Fibroblast of pulmonary artery (primary cell): ENCODE measurements around the gene HMMR.

Source experiments
- DNase-seq: peaks from one replicate; pipeline ENCODE4 v3.0.0-alpha.2; 2010; ENCODE audit warnings: low read depth
- H3K4me3 ChIP-seq: replicated peaks from 2 replicates; pipeline ENCODE4 v1.5.1; 2011; ENCODE audit warnings: low read depth, mild to moderate bottlenecking, control low read depth, low read length, moderate library complexity
- CTCF ChIP-seq: IDR thresholded peaks from 2 replicates; pipeline ENCODE4 v1.5.1; 2011; ENCODE audit warnings: mild to moderate bottlenecking, control low read depth, low read length, inconsistent platforms; ENCODE audit errors: missing control alignments

HMMR gene

GRCh38 chr5:163458778-163459385 lies 1.6 kb upstream of the HMMR start:
- H3K4me3 ChIP-seq = peak overlapping the region; percentile 74
- TF ChIP-seq CTCF = no peak
- no peak for DNase-seq

- TF ChIP-seq CTCF = no peak
- DNase-seq = no peak
- H3K4me3 ChIP-seq = peak overlapping the region; percentile 74
Measured at GRCh38 chr5:163459462-163459818, 992 bp upstream of the HMMR start.

GRCh38 chr5:163459819-163460561 lies 442 bp upstream of the HMMR start, which contains the start of gene NUDCD2:
Gene NUDCD2 (minus strand): TSS chr5:163460102. CDS start chr5:163460050, 52 bp downstream.
- TF ChIP-seq CTCF = peak; percentile 18
- DNase-seq = peak; percentile 99
- H3K4me3 ChIP-seq = peak within 1 kb of the TSS; percentile 74

- no peak for DNase-seq
- TF ChIP-seq CTCF = no peak
- H3K4me3 ChIP-seq = no peak overlapping the region
Measured at GRCh38 chr5:163463063-163463435, 2.6 kb downstream of the HMMR start.

- TF ChIP-seq CTCF = no peak
- no peak overlapping the region for H3K4me3 ChIP-seq
- DNase-seq = no peak
Measured at GRCh38 chr5:163467682-163468081, 7.2 kb downstream of the HMMR start.

- TF ChIP-seq CTCF = peak; percentile 50
- peak; percentile 55 for DNase-seq
Measured at GRCh38 chr5:163473635-163474243, 13.3 kb downstream of the HMMR start.

GRCh38 chr5:163475411-163475810 lies 15.0 kb downstream of the HMMR start:
- DNase-seq = no peak
- TF ChIP-seq CTCF = no peak
- no peak overlapping the region for H3K4me3 ChIP-seq

More at GRCh38 chr5:163473635-163474243, 13.3 kb downstream of the HMMR start:
- H3K4me3 ChIP-seq = no peak overlapping the region
